Left forelimb (tissue), 1 donor: ENCODE data around the gene PRKN.

Experiments
- DNase-seq: peaks from one replicate; pipeline ENCODE4 v3.0.0-alpha.2; 2018; ENCODE audit warnings: low spot score

Gene PRKN

DNA sequence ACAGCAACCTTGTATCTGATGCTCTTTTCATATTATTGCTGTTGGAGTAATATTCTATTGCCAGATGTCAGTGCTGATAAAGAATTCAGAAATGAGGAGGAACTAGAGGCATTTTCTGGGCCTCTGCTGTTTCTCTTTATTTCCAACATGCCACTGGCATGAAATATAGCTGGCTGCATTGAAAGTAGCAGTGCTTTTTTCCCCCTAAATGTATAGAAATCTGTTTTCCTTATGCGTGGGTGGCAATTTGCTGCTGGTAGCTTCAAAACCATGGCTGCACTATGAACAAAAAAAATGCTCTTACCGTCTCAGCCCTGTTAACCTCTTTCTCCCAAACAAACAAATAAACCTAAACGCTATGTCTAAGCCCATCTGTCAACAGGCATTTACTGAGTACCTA lies 1011.4 kb downstream of the PRKN start:
- DNase-seq = no peak

DNA sequence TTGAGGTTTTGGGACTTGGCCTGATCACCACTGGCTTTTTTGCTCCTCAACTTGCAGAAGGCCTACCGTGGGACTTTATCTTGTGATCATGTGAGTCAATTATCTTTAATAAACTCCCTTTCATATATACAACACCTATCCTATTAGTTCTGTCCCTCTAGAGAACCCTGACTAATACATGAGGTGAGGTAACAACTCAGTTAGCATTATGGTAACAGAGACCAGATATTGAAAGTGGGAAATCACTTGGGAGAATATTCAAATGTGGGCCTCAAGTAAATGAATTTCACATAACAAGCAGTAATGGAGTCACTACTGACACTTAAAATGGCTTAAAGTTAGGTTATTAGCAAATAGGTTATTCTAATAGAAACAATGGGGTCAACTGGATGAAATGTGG lies 1015.6 kb downstream of the PRKN start:
- no peak for DNase-seq

DNA sequence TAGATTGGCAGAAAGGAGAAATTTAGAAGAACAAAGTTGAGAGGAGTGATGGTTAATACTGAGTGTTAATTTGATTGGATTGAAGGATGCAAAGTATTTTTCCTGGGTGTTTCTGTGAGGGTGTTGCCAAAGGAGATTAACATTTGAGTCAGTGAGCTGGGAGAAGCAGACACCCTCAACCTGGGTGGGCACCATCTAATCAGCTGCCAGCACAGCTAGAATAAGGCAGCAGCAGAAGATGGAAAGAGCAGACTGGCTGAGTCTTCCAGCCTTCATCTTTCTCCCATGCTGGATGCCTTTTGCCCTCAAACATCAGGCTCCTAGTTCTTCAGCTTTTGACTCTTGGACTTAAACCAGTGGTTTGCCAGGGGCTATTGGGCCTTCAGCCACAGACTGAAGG lies 1016.1 kb downstream of the PRKN start:
- no peak for DNase-seq

DNA sequence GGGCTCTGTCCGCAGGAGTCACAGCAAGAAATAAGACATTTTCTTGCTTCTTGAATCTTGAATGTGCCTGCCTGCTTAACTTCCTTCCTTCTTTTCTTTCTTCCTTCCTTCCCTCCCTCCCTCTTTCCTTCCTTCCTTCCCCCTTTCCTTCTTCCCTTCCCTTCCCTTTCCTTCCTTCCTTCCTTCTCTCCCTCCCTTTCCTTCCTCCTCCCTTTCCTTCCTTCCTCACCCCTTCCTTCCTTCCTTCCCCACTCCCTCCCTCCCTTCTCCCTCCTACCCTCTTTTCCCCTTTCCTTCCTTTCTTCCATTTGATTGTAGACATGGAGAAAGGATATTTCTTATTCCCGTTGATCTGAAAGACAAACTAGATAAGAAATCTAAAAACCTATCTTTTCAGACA lies 1016.9 kb downstream of the PRKN start:
- DNase-seq = no peak

DNA sequence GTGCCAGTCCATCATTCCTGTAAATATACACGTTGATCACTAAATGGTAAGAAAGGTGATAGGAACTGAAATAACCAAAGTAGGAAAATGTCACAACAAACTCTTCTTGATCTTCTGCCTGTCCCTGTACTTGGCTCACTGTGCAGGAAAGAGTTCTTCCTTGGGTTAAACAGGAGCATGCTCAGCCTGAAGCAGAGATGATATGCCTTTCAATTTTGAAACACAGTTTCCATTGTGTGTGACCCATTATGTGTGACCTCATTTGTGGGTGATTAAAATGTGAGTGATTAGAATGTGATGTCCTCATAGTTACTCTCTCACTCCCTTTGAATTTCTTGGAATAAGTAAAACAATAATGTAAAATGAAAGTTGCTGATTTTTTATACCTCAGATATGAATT lies 1026.5 kb downstream of the PRKN start:
- no peak for DNase-seq

DNA sequence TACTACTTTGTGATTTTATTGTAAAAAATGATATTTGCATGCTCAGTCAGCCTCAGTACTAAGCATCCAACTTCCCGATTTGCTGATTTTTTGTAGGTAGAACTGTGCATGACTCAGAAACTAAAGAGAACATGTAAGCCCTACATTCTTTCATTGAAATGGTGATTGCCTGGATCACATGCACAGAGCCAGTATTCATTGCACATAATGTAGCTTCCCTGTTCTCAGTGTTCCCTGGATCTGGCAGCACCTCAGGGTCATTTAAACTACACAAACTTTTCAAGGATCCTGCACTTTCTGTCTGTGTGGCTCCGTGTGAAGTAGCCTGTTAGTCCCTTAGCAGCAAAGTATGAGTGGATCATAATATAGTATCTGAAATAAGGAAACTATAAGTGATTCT lies 1030.8 kb downstream of the PRKN start:
- DNase-seq = no peak

DNA sequence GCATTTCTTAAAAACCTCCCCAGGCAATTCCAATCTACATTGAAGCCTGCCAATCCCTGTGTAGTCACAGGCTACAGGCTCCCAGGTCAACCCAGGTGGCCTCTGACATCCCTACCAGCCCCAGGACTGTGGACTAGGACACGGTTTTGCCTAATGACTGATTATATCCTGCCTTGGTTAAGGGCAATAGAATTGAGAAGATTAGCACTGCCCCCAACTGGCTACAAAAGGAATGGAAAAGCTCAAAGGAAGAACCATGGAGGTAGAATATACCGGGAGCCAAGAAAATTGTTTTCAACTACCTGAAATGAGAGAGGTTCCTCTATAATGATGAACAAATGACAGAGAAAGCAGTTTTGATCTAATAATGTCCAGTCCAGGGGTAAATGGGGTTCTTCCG lies 1032.6 kb downstream of the PRKN start:
- no peak for DNase-seq

DNA sequence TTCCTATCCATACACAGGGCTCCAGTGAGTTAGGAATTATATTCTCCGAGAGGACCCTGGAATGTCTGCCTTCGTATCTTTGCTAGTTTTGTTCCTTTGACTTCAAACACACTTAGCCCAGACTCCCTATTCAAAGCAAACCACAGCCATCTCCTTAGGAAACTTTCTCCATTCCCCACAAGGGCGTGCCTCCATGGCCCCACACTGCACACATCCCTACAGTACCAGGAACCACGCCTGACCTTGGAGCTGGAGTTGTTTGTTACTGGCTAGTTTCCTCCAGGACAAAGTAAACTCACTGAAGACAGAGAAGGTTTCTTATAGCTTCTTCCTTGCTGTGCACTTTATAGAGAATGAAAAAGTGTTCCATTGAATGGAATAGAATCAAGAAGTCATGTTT lies 1040.9 kb downstream of the PRKN start:
- no peak for DNase-seq

DNA sequence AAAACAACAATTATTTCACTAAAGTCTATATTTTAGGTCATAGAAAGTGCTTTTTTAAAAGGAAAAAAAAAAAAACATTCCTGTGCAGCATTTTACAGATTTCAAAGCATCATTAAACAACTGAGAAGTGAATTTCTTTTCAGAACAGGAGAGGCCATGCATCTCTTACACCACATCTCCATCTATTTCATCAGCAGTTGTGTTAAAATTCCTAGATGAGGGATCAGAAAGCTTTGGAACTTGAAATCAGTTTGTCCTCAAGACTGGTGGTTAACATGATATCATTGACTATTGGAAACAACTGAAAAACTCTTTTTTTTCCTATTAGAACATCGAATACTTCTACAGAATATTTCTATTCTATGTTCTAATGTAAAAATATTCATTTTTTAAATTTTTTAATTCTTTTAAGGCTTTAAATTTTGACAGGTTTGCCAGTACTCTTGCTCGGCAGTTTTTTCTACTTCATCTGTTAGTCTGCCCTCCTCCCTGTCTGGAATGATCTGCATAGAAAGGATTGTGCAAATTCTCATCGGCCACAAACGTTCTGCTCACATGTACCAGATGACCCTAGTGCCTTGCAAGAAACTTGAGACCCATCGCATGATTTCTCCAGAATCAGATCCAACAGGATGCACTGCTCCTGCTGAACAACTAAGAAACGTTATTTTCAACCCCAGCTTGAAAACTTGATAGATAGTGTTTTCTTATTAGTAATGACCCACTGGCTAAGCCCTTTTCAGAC lies 1042.7 kb downstream of the PRKN start:
- no peak for DNase-seq

DNA sequence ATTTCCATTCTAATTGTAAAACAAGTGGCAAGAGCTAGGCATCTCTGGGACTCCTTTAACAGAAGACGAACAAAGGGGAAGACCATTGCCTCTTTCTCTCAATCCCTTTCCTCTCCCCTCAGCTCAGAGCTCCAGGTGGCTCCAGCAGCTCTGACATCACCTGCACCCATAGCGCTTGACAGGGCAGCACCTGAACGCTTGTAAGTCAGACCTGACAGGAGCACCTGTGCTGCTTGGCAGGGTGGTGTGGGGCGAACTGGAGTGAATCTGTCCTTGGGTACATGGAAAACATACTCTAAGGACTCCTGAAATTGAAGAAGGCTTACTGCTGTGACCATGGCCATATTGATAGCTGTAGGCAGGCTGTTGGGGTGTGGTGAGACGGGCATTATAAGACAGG lies 1044.2 kb downstream of the PRKN start:
- no peak for DNase-seq

DNA sequence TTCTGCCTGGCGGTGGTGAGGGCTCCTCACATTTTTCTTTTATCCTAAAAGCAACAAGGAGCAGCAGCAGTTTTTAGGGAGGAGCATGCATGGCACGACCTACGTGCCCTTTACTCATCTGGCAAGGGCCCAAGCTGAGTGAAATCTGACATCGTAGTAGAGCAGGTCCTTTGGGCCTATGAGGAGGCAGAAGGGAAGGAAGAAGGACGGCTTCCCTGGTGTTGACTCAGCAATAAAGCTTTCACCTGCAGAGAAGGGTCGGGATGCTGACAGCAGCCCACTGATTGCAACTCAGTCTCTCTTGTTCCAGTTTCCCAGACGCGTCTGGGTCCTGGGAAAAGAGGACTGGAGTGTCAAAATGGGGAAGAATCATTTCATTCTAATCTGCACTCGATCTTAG lies 1044.6 kb downstream of the PRKN start:
- no peak for DNase-seq

DNA sequence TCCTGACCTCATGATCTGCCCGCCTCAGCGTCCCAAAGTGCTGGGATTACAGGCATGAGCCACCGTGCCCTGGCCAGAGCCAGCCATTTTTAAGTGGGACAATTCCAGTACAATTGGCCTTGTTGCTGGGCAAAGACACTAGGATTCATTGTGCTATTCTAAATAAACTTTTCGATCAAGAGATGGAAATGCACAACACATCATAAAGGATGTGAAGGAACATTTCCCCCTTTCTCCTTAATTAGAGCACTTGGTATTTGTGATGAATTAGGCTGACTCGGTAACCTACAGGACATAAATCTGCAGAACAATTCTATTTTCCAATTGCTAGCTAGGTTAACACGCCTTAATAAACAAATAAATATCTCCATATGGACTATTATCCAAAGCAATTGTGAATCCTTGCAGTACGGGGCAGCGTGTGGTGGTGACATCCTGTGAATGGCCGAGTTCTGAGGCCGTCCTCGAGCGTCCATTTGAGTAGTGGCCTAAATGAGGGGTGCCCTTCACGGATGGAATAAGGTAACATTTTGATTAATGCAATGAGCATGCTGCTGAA lies 1047.5 kb downstream of the PRKN start:
- no peak for DNase-seq

DNA sequence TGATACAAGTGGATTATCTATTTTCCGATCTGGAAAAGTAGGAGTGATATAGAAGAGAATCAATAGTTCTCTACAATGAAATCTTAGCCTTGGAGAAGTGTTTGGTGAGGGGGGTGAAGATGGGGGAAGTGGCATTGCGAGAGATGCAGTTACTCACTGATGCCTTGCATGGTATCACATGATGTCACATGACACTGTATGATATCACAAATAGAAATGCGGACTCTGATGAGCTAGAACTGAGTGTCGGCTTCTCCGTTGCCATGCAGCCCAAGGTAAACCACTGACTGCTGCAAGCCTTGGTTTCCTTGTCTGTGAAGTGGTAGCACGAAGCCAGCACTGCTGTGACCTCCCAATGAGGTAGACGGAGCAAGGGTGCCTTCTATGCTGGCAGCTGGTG lies 1050.4 kb downstream of the PRKN start:
- no peak for DNase-seq

DNA sequence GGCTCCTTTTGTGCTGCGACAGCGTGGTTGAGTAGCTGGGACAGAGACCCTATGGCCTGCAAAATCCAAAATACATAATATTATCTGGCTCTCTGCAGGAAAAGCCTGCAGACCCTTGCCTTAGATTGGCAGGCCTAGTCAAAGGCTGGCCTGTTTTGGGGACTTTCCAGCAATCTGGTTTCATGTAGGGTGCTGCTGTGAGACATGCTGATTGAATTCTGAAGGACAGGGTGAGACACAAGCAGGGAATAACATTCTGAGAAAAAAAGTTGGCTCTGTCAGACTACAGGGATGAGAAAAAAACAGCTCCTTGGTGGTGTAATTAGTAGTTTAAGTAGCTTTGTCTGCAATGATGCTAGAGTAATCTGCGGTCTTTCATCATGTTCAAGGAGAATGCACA lies 1051.0 kb downstream of the PRKN start:
- no peak for DNase-seq

DNA sequence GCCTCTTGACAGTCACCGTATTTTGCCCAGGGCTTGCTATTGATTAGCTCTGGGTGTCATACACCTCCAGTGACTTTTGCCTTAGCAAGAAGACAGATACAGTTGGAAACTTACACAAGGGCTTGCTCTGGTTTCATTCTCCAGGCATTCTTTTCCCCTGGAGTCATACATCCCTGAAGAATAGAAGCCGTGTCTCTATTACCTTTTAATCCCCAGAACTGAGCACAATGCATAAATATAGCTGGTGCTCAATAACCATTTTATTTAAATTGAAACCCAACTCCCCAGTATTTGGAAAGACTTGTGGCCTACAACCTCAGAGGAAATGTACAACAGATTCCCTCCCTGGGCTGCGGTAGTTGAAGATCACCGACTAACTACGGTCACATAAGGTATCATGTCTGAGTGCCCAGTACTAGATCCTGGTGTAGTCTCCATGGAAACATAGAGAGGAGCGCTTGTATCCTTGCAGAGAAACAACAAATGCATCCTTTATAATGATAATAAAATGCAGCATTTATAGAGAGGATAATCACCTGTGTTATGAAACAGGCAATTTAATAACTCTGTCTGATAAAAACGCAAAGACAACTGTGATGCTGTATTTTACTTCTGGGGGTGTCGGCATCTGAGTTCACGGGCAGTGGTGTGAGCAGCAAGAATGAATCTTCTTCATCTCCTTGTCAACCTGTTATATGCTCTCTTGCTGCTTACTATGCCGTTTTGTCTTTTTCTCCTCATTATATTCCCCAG lies 1052.5 kb downstream of the PRKN start:
- DNase-seq = no peak

DNA sequence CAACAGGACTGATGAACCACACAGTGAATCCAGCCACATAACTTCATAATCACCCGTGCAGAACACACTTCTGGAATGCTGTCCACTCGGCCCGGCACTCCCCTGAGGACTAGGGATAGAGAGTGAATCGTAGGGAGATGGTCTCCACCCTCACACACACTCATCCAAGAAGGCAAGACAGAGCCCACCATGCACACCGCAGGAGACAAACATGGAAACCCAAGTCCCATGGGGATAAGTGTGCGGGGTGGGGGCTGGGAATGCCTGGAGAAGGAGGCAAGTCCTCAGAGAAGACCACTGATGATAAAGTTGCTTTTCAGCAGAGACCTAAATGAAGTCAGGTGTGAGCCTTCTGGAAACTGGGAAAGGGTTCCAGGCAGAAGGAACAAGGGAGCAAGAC lies 1054.5 kb downstream of the PRKN start:
- DNase-seq = no peak

DNA sequence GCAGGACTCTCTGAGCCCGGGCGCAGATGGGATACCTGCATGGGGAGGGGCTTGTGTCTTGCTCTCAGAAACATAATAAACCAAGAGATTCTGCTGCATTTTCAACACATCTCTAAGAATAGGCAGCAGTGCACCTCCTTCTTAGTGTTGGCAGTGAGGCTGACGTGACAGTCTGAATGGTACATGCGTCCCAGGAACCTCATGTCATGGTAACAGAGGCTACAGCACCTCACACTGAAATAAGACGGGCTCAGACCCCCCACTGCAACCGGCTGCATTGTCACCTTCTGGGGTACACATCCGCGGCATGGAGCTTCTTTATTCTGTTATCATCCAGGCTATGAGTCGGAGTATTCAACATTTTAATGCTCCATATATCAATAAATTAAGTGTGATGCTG lies 1056.4 kb downstream of the PRKN start:
- no peak for DNase-seq

DNA sequence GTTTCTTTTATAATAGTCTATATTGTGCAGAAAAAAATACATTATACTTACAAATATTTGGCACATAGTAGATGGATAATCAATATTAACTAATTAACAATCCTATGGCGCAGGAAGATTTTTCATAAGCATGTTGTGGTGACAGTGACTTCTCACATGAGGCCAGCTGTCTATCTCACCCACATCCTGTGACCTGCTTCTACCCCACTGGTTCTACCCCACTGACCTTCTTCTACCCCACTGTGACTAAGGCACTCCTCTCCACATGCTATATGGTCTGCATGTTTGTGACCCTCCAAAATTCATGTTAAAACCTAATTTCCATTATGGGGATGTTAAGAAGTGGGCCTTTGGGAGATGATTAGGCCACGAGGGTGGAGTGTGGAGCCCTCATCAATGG lies 1058.9 kb downstream of the PRKN start:
- DNase-seq = no peak

DNA sequence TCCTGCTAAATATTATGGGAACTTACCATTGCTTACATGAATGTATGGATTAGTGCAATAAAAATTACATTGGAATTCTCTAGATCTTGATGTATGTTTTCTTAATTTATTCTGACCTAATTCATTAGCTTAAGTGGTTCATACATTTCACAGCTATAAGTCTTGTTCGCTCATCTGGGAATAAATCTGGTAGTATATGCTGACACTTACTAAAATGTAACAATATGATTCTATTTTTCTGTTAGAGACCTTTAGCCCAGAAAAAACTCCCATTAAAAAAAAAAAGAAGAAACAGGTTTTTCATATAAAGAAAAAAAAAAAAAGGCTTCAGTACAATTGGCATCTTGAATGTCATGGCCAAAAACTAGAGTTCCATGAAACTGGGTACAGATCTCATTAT lies 1059.6 kb downstream of the PRKN start:
- DNase-seq = no peak

DNA sequence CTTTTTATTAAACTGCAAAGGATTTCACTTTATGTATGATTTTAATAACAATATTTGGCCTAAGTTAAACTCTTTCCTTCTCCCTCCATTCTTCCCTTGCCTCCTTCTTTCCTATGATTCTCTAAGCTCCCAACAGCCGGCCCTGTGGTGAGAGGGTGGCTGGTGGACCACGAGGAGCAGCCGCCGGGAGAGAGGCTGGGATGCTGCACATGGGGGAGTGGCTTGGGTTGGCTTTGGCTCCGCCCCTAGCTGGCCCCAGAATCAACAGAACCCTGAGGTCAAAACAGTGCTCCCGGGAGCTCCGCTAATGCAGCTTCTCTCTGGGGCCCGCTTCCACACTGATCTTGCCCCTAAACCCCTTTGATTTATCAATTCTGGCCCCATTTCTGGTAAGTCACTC lies 1063.9 kb downstream of the PRKN start:
- no peak for DNase-seq

DNA sequence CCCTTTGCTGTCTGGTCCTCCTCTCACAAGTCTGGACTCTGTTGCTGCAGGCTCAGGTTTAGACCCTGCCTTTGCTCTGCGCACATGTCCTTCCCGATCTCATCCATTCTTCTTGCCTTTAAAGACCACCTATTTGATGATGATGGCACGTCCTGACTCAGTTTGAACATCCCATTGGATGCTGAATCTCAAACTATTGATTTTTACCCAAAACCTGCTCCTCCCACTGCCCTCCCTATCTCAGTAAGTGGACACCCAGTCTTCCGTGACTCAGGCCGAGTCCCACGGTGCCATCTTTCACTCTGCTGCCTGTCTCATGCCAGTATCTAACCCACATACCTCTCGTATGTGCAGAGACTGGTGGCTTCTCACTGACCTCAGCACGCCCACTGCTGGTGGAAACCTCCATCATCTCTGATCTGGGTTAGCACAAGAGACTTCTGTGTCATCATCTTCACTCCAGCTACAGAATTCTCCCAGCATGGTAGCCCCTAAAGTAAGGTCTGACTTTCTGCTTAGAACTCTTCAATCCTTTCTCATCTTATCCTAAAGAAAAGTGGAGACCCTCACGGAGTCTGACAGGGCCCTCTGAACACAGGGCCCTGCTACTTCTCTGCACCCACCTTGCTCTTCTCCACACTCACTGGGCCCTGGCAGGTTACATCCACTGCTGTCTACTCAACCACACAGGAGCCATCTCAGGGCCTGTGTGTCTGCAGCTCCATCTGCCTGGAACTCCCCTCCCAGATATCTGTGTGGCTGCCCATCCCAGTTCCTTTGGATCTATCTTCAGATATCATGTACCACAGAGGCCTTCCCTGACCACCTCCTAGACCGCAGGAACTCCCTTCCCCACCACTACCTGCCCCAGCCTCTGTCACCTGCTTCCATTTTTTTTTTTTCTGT lies 1066.6 kb downstream of the PRKN start:
- no peak for DNase-seq

DNA sequence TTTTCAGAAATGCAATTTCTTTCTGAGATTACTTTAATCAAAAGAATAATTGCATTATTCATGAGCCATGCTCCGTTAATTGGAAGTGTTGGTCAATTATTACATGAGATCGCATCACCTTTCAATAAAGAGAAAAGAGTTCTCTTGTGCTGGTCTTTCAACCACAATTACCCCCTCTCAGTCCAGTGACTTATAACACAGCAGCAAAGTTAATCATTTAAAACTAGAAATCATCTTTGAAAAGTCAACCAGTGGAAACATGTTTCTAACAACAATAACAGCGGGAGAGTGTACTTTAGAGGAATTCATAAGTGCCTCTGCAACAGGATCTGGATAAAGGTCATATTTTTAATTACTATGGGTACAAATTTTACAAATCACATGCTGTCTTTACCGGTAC lies 1069.4 kb downstream of the PRKN start:
- no peak for DNase-seq

DNA sequence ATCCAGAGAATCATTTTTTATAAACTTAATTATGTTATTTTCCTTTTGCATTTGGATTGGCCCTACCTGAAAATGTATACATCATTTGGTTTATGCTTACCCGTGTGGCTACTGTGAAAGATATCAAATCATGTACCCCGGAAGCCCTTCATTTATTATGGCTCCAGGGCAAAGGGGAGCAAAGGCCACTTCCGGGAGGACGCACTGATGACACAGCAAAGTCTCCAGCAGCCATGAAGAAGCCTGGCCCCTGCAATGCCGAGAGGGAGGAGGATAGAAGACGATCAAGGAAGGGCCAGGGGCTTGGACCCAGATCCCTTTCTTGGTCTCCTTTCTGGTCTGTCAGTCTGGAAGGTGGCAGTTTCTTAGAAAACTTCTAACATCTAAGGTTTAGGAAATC lies 1073.4 kb downstream of the PRKN start:
- no peak for DNase-seq
